Occipital lobe (tissue), 2 donors: Measurements from ENCODE around the gene ING3. TPM values are rescaled to one million over a fixed set of nuclear protein-coding genes. Genes with fewer than 3 reads are reported as not detected.

Experiments used
- DNase-seq: peaks from one replicate; lab custom pipeline; 2025; lab: John Stamatoyannopoulos, UW
- total RNA-seq: library from RNA; depleted of rRNA; stranded (reverse); fragments of >200 nt; gene quantifications from one replicate; pipeline ENCODE4 v1.2.3, GENCODE V29; 2014

ING3 gene
- total RNA-seq, 1 donor from 2014 or later = 32.4 TPM

- no peak for DNase-seq
Observed at GRCh38 chr7:120988591-120989256, 38.1 kb downstream of the ING3 start, which contains the start of gene CPED1. TSS of gene CPED1 (plus strand) at chr7:120988711. CDS start at chr7:120989622, 911 bp downstream.

GRCh38 chr7:120989257-120990220, 39.0 kb downstream of the ING3 start:
- DNase-seq = no peak

GRCh38 chr7:120990468-120991118, 40.0 kb downstream of the ING3 start:
- DNase-seq = no peak

GRCh38 chr7:120991161-120991560, 40.6 kb downstream of the ING3 start:
- DNase-seq = no peak

- DNase-seq = no peak
Observed at GRCh38 chr7:120991581-120991980, 41.0 kb downstream of the ING3 start.

GRCh38 chr7:120992272-120992964, 41.8 kb downstream of the ING3 start:
- no peak for DNase-seq

GRCh38 chr7:120992965-120993494, 42.5 kb downstream of the ING3 start:
- DNase-seq = no peak

- DNase-seq = no peak
Observed at GRCh38 chr7:120993553-120994191, 43.1 kb downstream of the ING3 start.

GRCh38 chr7:120994512-120995410, 44.2 kb downstream of the ING3 start:
- no peak for DNase-seq

- no peak for DNase-seq
Observed at GRCh38 chr7:120995654-120996053, 45.1 kb downstream of the ING3 start.

- no peak for DNase-seq
Observed at GRCh38 chr7:120996333-120996987, 45.9 kb downstream of the ING3 start.

- DNase-seq = no peak
Observed at GRCh38 chr7:120996988-120997345, 46.4 kb downstream of the ING3 start.

GRCh38 chr7:120997882-120998474, 47.4 kb downstream of the ING3 start:
- no peak for DNase-seq

- DNase-seq = no peak
Observed at GRCh38 chr7:120998520-120998919, 47.9 kb downstream of the ING3 start.

- DNase-seq = no peak
Observed at GRCh38 chr7:120998996-120999565, 48.5 kb downstream of the ING3 start.

GRCh38 chr7:121000081-121000983, 49.8 kb downstream of the ING3 start:
- no peak for DNase-seq

- DNase-seq = no peak
Observed at GRCh38 chr7:121001234-121001906, 50.8 kb downstream of the ING3 start.
